ENCODE measurements around the gene GABBR2.
"Not testable (repeated sequence)": the region's sequence is repeated elsewhere in the genome, so short reads cannot be mapped to it uniquely, and the experiment has no call there.

Gene GABBR2

DNA sequence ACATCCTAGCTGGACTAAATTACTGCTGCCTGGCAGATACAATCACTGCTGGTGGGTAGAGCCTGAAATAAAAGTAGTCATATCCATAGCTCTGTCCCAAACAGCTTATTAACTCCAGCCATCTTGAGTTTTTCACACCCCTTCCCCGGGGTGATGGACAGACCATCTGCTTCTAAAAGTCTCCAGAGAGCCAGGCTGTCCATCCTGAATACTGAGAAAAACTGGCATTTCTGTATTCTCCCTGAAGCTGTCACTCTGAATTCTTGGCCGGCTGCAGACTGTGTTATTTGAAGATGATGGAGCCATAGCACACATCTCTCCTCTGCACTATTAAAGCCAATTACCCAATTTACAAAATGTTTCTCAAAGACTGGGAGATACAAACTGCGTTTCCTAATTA lies 118.6 kb downstream of the GABBR2 start:
- Histone ChIP-seq H3K4me1 (ENCODE audit: control insufficient read depth in 1 of 2, insufficient read depth in 2 of 2, low read length in 2 of 2) (no peaks in the 10 kb centered on the region), H2BK5ac (ENCODE audit: low read depth, low read length, poor library complexity) (no peak overlapping the region), H3K79me1 (ENCODE audit: low read length) (no peaks in the 10 kb centered on the region), H3K9ac (ENCODE audit: low read length) (no peak overlapping the region), H4K12ac (ENCODE audit: low read depth, low read length) (no peak overlapping the region), H3K9me3 (ENCODE audit: insufficient read depth, low read depth, low read length) (peaks cover 1% of the 10 kb centered on the region), H2AFZ (ENCODE audit: insufficient read depth, low read length, poor library complexity) (no peak overlapping the region), H3K36me3 (ENCODE audit: control insufficient read depth in 1 of 2, insufficient read depth in 2 of 2, low read length in 2 of 2) (no peaks in the 10 kb centered on the region), H2BK120ac (ENCODE audit: insufficient read depth, low read length, poor library complexity) (no peak overlapping the region), H3K4me2 (ENCODE audit: low read length) (no peak overlapping the region), H3K4ac (ENCODE audit: low read depth, low read length) (no peak overlapping the region), H3K27me3 (ENCODE audit: insufficient read depth, low read length) (no peaks in the 10 kb centered on the region), H3K18ac (ENCODE audit: low read length) (no peak overlapping the region), H4K91ac (ENCODE audit: low read depth, low read length) (no peak overlapping the region), H2AK5ac (ENCODE audit: low read length) (no peak overlapping the region), H3K4me3 (ENCODE audit: low read depth, low read length) (no peak overlapping the region), H2BK12ac (ENCODE audit: low read length) (no peak overlapping the region), H4K8ac (ENCODE audit: low read depth, low read length) (no peak overlapping the region), H3K27ac (ENCODE audit: low read depth, low read length) (no peak overlapping the region), H3K14ac (ENCODE audit: low read length) (no peak overlapping the region), H3K79me2 (ENCODE audit: control insufficient read depth, insufficient read depth, low read length, poor library complexity) (no peaks in the 10 kb centered on the region), H3K23ac (ENCODE audit: low read length) (no peak overlapping the region)
- WGBS (ENCODE audit: extremely low coverage, insufficient coverage, insufficient read length), result no CpG with 5 or more reads among the region's 3 CpGs
- no peak for DNase-seq

DNA sequence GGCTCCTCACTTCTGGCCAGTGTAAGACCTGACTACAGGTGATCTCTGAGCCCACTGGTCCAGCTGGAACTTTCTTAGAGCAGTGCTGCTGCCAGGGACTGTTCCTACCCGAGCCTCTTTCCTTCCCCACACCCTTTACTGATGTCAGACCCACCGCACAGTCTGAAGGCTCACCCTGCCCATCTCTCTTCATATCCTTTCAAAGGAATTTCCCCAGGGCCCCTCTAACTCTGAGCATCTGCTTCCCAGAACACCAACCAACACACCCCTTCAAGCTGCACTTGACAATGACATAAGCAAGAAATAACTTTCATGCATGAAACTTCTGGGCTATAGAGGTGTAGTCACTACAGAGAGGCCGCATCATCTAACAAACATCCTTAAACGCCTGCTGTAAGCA lies 119.6 kb downstream of the GABBR2 start:
- no CpG with 5 or more reads among the region's 4 CpGs for WGBS (ENCODE audit: extremely low coverage, insufficient coverage, insufficient read length)
- no peak for DNase-seq
- no peak overlapping the region for H2BK12ac ChIP-seq (ENCODE audit: low read length)
- H3K4me1 ChIP-seq (ENCODE audit: control insufficient read depth in 1 of 2, insufficient read depth in 2 of 2, low read length in 2 of 2), result no peaks in the 10 kb centered on the region
- H3K36me3 ChIP-seq (ENCODE audit: control insufficient read depth in 1 of 2, insufficient read depth in 2 of 2, low read length in 2 of 2), result no peaks in the 10 kb centered on the region
- H3K9me3 ChIP-seq (ENCODE audit: insufficient read depth, low read depth, low read length), result peaks cover 1% of the 10 kb centered on the region
- no peak overlapping the region for H3K23ac ChIP-seq (ENCODE audit: low read length)
- H3K4me2 ChIP-seq (ENCODE audit: low read length), result no peak overlapping the region
- H4K91ac ChIP-seq (ENCODE audit: low read depth, low read length), result no peak overlapping the region
- no peak overlapping the region for H3K9ac ChIP-seq (ENCODE audit: low read length)
- H2AFZ ChIP-seq (ENCODE audit: insufficient read depth, low read length, poor library complexity), result no peak overlapping the region
- H2BK5ac ChIP-seq (ENCODE audit: low read depth, low read length, poor library complexity), result no peak overlapping the region
- no peak overlapping the region for H3K14ac ChIP-seq (ENCODE audit: low read length)
- H3K18ac ChIP-seq (ENCODE audit: low read length), result no peak overlapping the region
- no peak overlapping the region for H3K4me3 ChIP-seq (ENCODE audit: low read depth, low read length)
- H3K4ac ChIP-seq (ENCODE audit: low read depth, low read length), result no peak overlapping the region
- H3K27me3 ChIP-seq (ENCODE audit: insufficient read depth, low read length), result no peaks in the 10 kb centered on the region
- H2AK5ac ChIP-seq (ENCODE audit: low read length), result no peak overlapping the region
- H4K12ac ChIP-seq (ENCODE audit: low read depth, low read length), result no peak overlapping the region
- no peak overlapping the region for H3K27ac ChIP-seq (ENCODE audit: low read depth, low read length)
- H4K8ac ChIP-seq (ENCODE audit: low read depth, low read length), result no peak overlapping the region
- no peaks in the 10 kb centered on the region for H3K79me2 ChIP-seq (ENCODE audit: control insufficient read depth, insufficient read depth, low read length, poor library complexity)
- H2BK120ac ChIP-seq (ENCODE audit: insufficient read depth, low read length, poor library complexity), result no peak overlapping the region
- no peaks in the 10 kb centered on the region for H3K79me1 ChIP-seq (ENCODE audit: low read length)

DNA sequence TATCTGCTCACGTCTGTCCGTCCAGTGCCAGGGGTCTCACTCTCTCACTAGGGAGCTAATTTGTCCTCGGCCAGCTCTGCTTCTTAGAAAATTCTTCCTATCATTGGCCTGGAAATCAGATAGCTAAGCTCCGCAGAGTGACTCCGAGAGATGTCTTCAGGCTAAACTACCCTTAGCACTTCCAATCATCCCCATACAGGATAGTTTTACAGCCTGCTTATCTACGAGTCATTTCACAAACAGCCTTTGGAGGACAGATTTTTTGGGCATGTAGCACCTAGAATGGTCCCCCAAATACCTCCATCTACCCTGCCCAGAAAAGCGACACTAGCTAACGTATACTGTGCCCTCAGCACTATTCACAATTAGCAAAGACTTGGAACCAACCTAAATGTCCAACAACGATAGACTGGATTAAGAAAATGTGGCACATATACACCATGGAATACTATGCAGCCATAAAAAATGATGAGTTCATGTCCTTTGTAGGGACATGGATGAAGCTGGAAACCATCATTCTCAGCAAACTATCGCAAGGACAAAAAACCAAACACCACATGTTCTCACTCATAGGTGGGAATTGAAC lies 123.8 kb downstream of the GABBR2 start:
- not testable (repeated sequence) for H3K9me3 ChIP-seq (ENCODE audit: insufficient read depth, low read depth, low read length); H3K18ac ChIP-seq (ENCODE audit: low read length); H4K91ac ChIP-seq (ENCODE audit: low read depth, low read length); H4K12ac ChIP-seq (ENCODE audit: low read depth, low read length); H3K27me3 ChIP-seq (ENCODE audit: insufficient read depth, low read length); H2BK12ac ChIP-seq (ENCODE audit: low read length); H2BK5ac ChIP-seq (ENCODE audit: low read depth, low read length, poor library complexity); H3K4me3 ChIP-seq (ENCODE audit: low read depth, low read length); H3K79me2 ChIP-seq (ENCODE audit: control insufficient read depth, insufficient read depth, low read length, poor library complexity); H3K14ac ChIP-seq (ENCODE audit: low read length); H3K4ac ChIP-seq (ENCODE audit: low read depth, low read length); H3K27ac ChIP-seq (ENCODE audit: low read depth, low read length); DNase-seq; H2AK5ac ChIP-seq (ENCODE audit: low read length); H4K8ac ChIP-seq (ENCODE audit: low read depth, low read length); H2AFZ ChIP-seq (ENCODE audit: insufficient read depth, low read length, poor library complexity); H3K79me1 ChIP-seq (ENCODE audit: low read length); H3K4me2 ChIP-seq (ENCODE audit: low read length); H2BK120ac ChIP-seq (ENCODE audit: insufficient read depth, low read length, poor library complexity); H3K4me1 ChIP-seq (ENCODE audit: control insufficient read depth in 1 of 2, insufficient read depth in 2 of 2, low read length in 2 of 2); H3K9ac ChIP-seq (ENCODE audit: low read length); H3K36me3 ChIP-seq (ENCODE audit: control insufficient read depth in 1 of 2, insufficient read depth in 2 of 2, low read length in 2 of 2); H3K23ac ChIP-seq (ENCODE audit: low read length)
- no CpG with 5 or more reads among the region's 10 CpGs for WGBS (ENCODE audit: extremely low coverage, insufficient coverage, insufficient read length)

DNA sequence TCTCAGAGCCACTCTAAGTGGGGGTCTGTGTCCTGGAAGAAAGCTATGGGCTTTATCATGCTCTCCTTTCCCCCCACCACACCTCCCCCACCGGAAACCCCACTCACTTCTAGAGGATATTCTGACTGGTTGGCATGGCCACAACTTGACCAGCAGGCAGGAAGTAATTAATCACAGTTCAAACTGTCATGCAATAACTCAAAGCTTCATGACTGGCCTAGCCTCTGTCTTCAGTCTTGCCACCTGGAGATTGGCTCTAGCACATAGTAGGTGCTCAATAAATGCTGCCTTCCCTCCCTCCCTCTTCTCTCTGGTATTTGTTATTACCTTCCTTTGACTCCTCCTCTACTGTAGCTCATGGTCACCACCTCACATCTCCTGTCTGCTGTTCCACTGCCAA lies 124.7 kb downstream of the GABBR2 start:
- Histone ChIP-seq H2BK120ac (ENCODE audit: insufficient read depth, low read length, poor library complexity) (no peak overlapping the region), H4K12ac (ENCODE audit: low read depth, low read length) (no peak overlapping the region), H3K4ac (ENCODE audit: low read depth, low read length) (no peak overlapping the region), H2AK5ac (ENCODE audit: low read length) (no peak overlapping the region), H2BK12ac (ENCODE audit: low read length) (no peak overlapping the region), H3K4me2 (ENCODE audit: low read length) (no peak overlapping the region), H3K79me2 (ENCODE audit: control insufficient read depth, insufficient read depth, low read length, poor library complexity) (no peaks in the 10 kb centered on the region), H2BK5ac (ENCODE audit: low read depth, low read length, poor library complexity) (no peak overlapping the region), H3K4me3 (ENCODE audit: low read depth, low read length) (no peak overlapping the region), H2AFZ (ENCODE audit: insufficient read depth, low read length, poor library complexity) (no peak overlapping the region), H3K9ac (ENCODE audit: low read length) (no peak overlapping the region), H3K23ac (ENCODE audit: low read length) (no peak overlapping the region), H3K27me3 (ENCODE audit: insufficient read depth, low read length) (no peaks in the 10 kb centered on the region), H4K91ac (ENCODE audit: low read depth, low read length) (no peak overlapping the region), H3K14ac (ENCODE audit: low read length) (no peak overlapping the region), H3K79me1 (ENCODE audit: low read length) (no peaks in the 10 kb centered on the region), H3K4me1 (ENCODE audit: control insufficient read depth in 1 of 2, insufficient read depth in 2 of 2, low read length in 2 of 2) (no peaks in the 10 kb centered on the region), H3K36me3 (ENCODE audit: control insufficient read depth in 1 of 2, insufficient read depth in 2 of 2, low read length in 2 of 2) (no peaks in the 10 kb centered on the region), H3K18ac (ENCODE audit: low read length) (no peak overlapping the region), H3K27ac (ENCODE audit: low read depth, low read length) (no peak overlapping the region), H3K9me3 (ENCODE audit: insufficient read depth, low read depth, low read length) (no peaks in the 10 kb centered on the region), H4K8ac (ENCODE audit: low read depth, low read length) (no peak overlapping the region)
- no CpG with 5 or more reads among the region's 1 CpG for WGBS (ENCODE audit: extremely low coverage, insufficient coverage, insufficient read length)
- no peak for DNase-seq

Data from trophoblast cell (in vitro differentiated cells and primary cell).